Activated naive CD4-positive, alpha-beta T cell treated with anti-CD3 and anti-CD28 coated beads for 36 hours (primary cell): ENCODE results near the gene NKX6-2. TPM values are rescaled to one million over a fixed set of nuclear protein-coding genes. Genes with fewer than 3 reads are reported as not detected.
"Not testable (repeated sequence)": the region's sequence is repeated elsewhere in the genome, so short reads cannot be mapped to it uniquely, and the experiment has no call there.

Experiments
- CTCF ChIA-PET: fragments of 350-600 bp; sonication (Branson Sonifier 250); formaldehyde crosslinking; loops from one replicate; lab custom pipeline; 2021; ENCODE audit warnings: antibody characterized with exemption; lab: Charles Lee
- DNase-seq: peaks from one replicate; pipeline ENCODE4 v3.0.0-alpha.2; 2020
- H3K27ac Mint-ChIP-seq: one replicate; pipeline ENCODE4 v1.8.0; 2021; ENCODE audit warnings: mild to moderate bottlenecking, mixed read lengths
- H3K27me3 Mint-ChIP-seq: one replicate; pipeline ENCODE4 v1.8.0; 2021; ENCODE audit warnings: low read depth, mixed read lengths
- H3K36me3 Mint-ChIP-seq: one replicate; pipeline ENCODE4 v1.8.0; 2021; ENCODE audit warnings: low read depth, mixed read lengths
- H3K4me1 Mint-ChIP-seq: one replicate; pipeline ENCODE4 v1.8.0; 2021; ENCODE audit warnings: low read depth, mixed read lengths
- H3K4me3 Mint-ChIP-seq: one replicate; pipeline ENCODE4 v1.8.0; 2021; ENCODE audit warnings: mild to moderate bottlenecking, moderate library complexity, mixed read lengths
- H3K9me3 Mint-ChIP-seq: one replicate; pipeline ENCODE4 v1.8.0; 2021; ENCODE audit warnings: mixed read lengths
- intact Hi-C: fragments of 100-400 bp; cut with micrococcal nuclease; formaldehyde crosslinking; loops from one replicate; pipeline ENCODE4 v1.15.1; 2023
- total RNA-seq, 2 experiments: library from RNA; stranded (reverse); gene quantifications; one replicate each; pipeline ENCODE4 v1.2.3, GENCODE V29; 2021

NKX6-2 gene
- total RNA-seq, 2 experiments from 2014 or later, result not detected

GRCh38 chr10:132802048-132802447 lies 16.1 kb upstream of the NKX6-2 start:
- CTCF ChIA-PET, result no interaction called here
- no peaks in the 10 kb centered on the region for H3K4me1 Mint-ChIP-seq
- H3K27ac Mint-ChIP-seq, result no peak overlapping the region
- no peaks in the 10 kb centered on the region for H3K27me3 Mint-ChIP-seq
- no peaks in the 10 kb centered on the region for H3K36me3 Mint-ChIP-seq
- DNase-seq, result no peak
- H3K4me3 Mint-ChIP-seq, result no peak overlapping the region
- no peaks in the 10 kb centered on the region for H3K9me3 Mint-ChIP-seq
- intact Hi-C loops, result no loop called here

GRCh38 chr10:132799865-132800264 lies 13.9 kb upstream of the NKX6-2 start:
- H3K36me3 Mint-ChIP-seq, result no peaks in the 10 kb centered on the region
- no peak for DNase-seq
- H3K27ac Mint-ChIP-seq, result no peak overlapping the region
- intact Hi-C loops, result no loop called here
- no peaks in the 10 kb centered on the region for H3K27me3 Mint-ChIP-seq
- no peaks in the 10 kb centered on the region for H3K9me3 Mint-ChIP-seq
- H3K4me1 Mint-ChIP-seq, result no peaks in the 10 kb centered on the region
- CTCF ChIA-PET, result no interaction called here
- no peak overlapping the region for H3K4me3 Mint-ChIP-seq

- no peaks in the 10 kb centered on the region for H3K27me3 Mint-ChIP-seq
- DNase-seq, result no peak
- no peak overlapping the region for H3K27ac Mint-ChIP-seq
- H3K4me3 Mint-ChIP-seq, result no peak overlapping the region
- CTCF ChIA-PET, result no interaction called here
- no peaks in the 10 kb centered on the region for H3K9me3 Mint-ChIP-seq
- no peaks in the 10 kb centered on the region for H3K36me3 Mint-ChIP-seq
- no peaks in the 10 kb centered on the region for H3K4me1 Mint-ChIP-seq
- intact Hi-C loops, result no loop called here
These were observed 12.9 kb upstream of the NKX6-2 start for GRCh38 chr10:132798876-132799275.

- H3K27me3 Mint-ChIP-seq, result no peaks in the 10 kb centered on the region
- no peak for DNase-seq
- H3K9me3 Mint-ChIP-seq, result no peaks in the 10 kb centered on the region
- no peaks in the 10 kb centered on the region for H3K36me3 Mint-ChIP-seq
- CTCF ChIA-PET, result no interaction called here
- no peak overlapping the region for H3K27ac Mint-ChIP-seq
- intact Hi-C loops, result no loop called here
- no peaks in the 10 kb centered on the region for H3K4me1 Mint-ChIP-seq
- no peak overlapping the region for H3K4me3 Mint-ChIP-seq
These were observed 12.5 kb upstream of the NKX6-2 start for GRCh38 chr10:132798403-132798802.

GRCh38 chr10:132797986-132798385 lies 12.0 kb upstream of the NKX6-2 start:
- H3K27me3 Mint-ChIP-seq, H3K4me3 Mint-ChIP-seq, intact Hi-C loops, H3K36me3 Mint-ChIP-seq, H3K9me3 Mint-ChIP-seq, CTCF ChIA-PET, DNase-seq, H3K4me1 Mint-ChIP-seq, H3K27ac Mint-ChIP-seq: not testable (repeated sequence)

GRCh38 chr10:132796846-132797245 lies 10.9 kb upstream of the NKX6-2 start:
- H3K27ac Mint-ChIP-seq, result no peak overlapping the region
- H3K4me3 Mint-ChIP-seq, result no peak overlapping the region
- intact Hi-C loops, result no loop called here
- no peaks in the 10 kb centered on the region for H3K9me3 Mint-ChIP-seq
- CTCF ChIA-PET, result no interaction called here
- no peaks in the 10 kb centered on the region for H3K4me1 Mint-ChIP-seq
- H3K36me3 Mint-ChIP-seq, result no peaks in the 10 kb centered on the region
- DNase-seq, result no peak
- H3K27me3 Mint-ChIP-seq, result no peaks in the 10 kb centered on the region

GRCh38 chr10:132793871-132794849 lies 8.2 kb upstream of the NKX6-2 start:
- Mint-ChIP-seq H3K4me3 (no peak overlapping the region), H3K27ac (no peak overlapping the region), H3K4me1 (no peaks in the 10 kb centered on the region), H3K36me3 (no peaks in the 10 kb centered on the region), H3K9me3 (no peaks in the 10 kb centered on the region), H3K27me3 (peaks cover 9% of the 10 kb centered on the region)
- intact Hi-C loops, result no loop called here
- no peak for DNase-seq
- CTCF ChIA-PET, result interaction anchor here (1.0 kb wide), 1 partner anchor 139 kb away, joined by 3 read pairs; no protein-coding TSS in a partner anchor

GRCh38 chr10:132793213-132793612 lies 7.3 kb upstream of the NKX6-2 start:
- DNase-seq, result no peak
- CTCF ChIA-PET, result interaction anchor here (1.0 kb wide), 1 partner anchor 138 kb away, joined by 3 read pairs; no protein-coding TSS in a partner anchor
- no peaks in the 10 kb centered on the region for H3K36me3 Mint-ChIP-seq
- peaks cover 15% of the 10 kb centered on the region for H3K27me3 Mint-ChIP-seq
- H3K4me1 Mint-ChIP-seq, result no peaks in the 10 kb centered on the region
- H3K4me3 Mint-ChIP-seq, result no peak overlapping the region
- H3K9me3 Mint-ChIP-seq, result no peaks in the 10 kb centered on the region
- intact Hi-C loops, result no loop called here
- H3K27ac Mint-ChIP-seq, result no peak overlapping the region

- DNase-seq, result no peak
- intact Hi-C loops, result no loop called here
- H3K4me3 Mint-ChIP-seq, result no peak overlapping the region
- CTCF ChIA-PET, result interaction anchor here (1.0 kb wide), 1 partner anchor 137 kb away, joined by 3 read pairs; no protein-coding TSS in a partner anchor
- H3K4me1 Mint-ChIP-seq, result no peaks in the 10 kb centered on the region
- H3K36me3 Mint-ChIP-seq, result no peaks in the 10 kb centered on the region
- H3K9me3 Mint-ChIP-seq, result no peaks in the 10 kb centered on the region
- peaks cover 15% of the 10 kb centered on the region for H3K27me3 Mint-ChIP-seq
- H3K27ac Mint-ChIP-seq, result no peak overlapping the region
These were observed 6.8 kb upstream of the NKX6-2 start for GRCh38 chr10:132792796-132793195.

GRCh38 chr10:132792099-132792498 lies 6.2 kb upstream of the NKX6-2 start:
- H3K36me3 Mint-ChIP-seq, CTCF ChIA-PET, H3K4me3 Mint-ChIP-seq, intact Hi-C loops, DNase-seq, H3K4me1 Mint-ChIP-seq, H3K9me3 Mint-ChIP-seq, H3K27ac Mint-ChIP-seq: not testable (repeated sequence)
- H3K27me3 Mint-ChIP-seq, result peaks cover 15% of the 10 kb centered on the region

GRCh38 chr10:132790934-132791829 lies 5.2 kb upstream of the NKX6-2 start:
- Mint-ChIP-seq H3K27me3 (peaks cover 15% of the 10 kb centered on the region), H3K27ac (no peak overlapping the region), H3K36me3 (no peaks in the 10 kb centered on the region), H3K4me3 (no peak overlapping the region), H3K4me1 (no peaks in the 10 kb centered on the region), H3K9me3 (no peaks in the 10 kb centered on the region)
- DNase-seq, result no peak
- intact Hi-C loops, result no loop called here
- CTCF ChIA-PET, result interaction anchor here (1.4 kb wide), 1 partner anchor 136 kb away, joined by 3 read pairs; no protein-coding TSS in a partner anchor

- peaks cover 15% of the 10 kb centered on the region for H3K27me3 Mint-ChIP-seq
- H3K27ac Mint-ChIP-seq, result no peak overlapping the region
- intact Hi-C loops, result no loop called here
- H3K4me1 Mint-ChIP-seq, result no peaks in the 10 kb centered on the region
- no peaks in the 10 kb centered on the region for H3K9me3 Mint-ChIP-seq
- CTCF ChIA-PET, result interaction anchor here (1.4 kb wide), 1 partner anchor 135 kb away, joined by 3 read pairs; no protein-coding TSS in a partner anchor
- no peak overlapping the region for H3K4me3 Mint-ChIP-seq
- H3K36me3 Mint-ChIP-seq, result no peaks in the 10 kb centered on the region
- DNase-seq, result no peak
These were observed 4.5 kb upstream of the NKX6-2 start for GRCh38 chr10:132790470-132790869.
